Right lobe of liver (tissue), 6 donors: ENCODE results near the gene ANK2. TPM values are rescaled to one million over a fixed set of nuclear protein-coding genes. Genes with fewer than 3 reads are reported as not detected.

Experiments used
- ATAC-seq, 4 donors: fragments of 200-7000 bp; cut with Tn5 transposase; one replicate each; pipeline ENCODE4 v1.9.1; 2020; ENCODE audit warnings: mild to moderate bottlenecking in 4 of 4, moderate library complexity in 4 of 4
- DNase-seq, 3 donors: peaks; one replicate each; pipeline ENCODE4 v3.0.0-alpha.2; 2020
- H3K27ac ChIP-seq, 3 donors: fragments of 200-600 bp; one replicate each; pipeline ENCODE4 v1.8.0; 2022
- H3K27me3 ChIP-seq, 2 donors: fragments of 200-600 bp; one replicate each; pipeline ENCODE4 v1.8.0; 2022
- H3K36me3 ChIP-seq, 4 donors: fragments of 200-600 bp; sonication (generic) in 1 of 4; one replicate each; pipeline versions ENCODE4 v1.5.1 to v1.8.0; 2017 to 2022; ENCODE audit warnings: control low read depth in 1 of 4
- H3K4me1 ChIP-seq, 4 donors: fragments of 200-600 bp; sonication (generic) in 1 of 4; one replicate each; pipeline versions ENCODE4 v1.5.1 to v1.8.0; 2017 to 2022; ENCODE audit warnings: control low read depth in 1 of 4
- H3K4me3 ChIP-seq, 3 donors: fragments of 200-600 bp; one replicate each; pipeline ENCODE4 v1.8.0; 2022
- H3K9me3 ChIP-seq, 4 donors: fragments of 200-600 bp; sonication (generic) in 1 of 4; one replicate each; pipeline versions ENCODE4 v1.5.1 to v1.8.0; 2017 to 2022; ENCODE audit warnings: control low read depth in 1 of 4
- POLR2A ChIP-seq: fragments of 450-650 bp; IDR thresholded peaks from one replicate; pipeline ENCODE4 v1.6.1; 2017; ENCODE audit warnings: antibody characterized with exemption, mild to moderate bottlenecking
- WGBS: methylation state at CpG from one replicate; pipeline ENCODE4 v1.1.6; 2018; ENCODE audit warnings: low coverage, low lambda C conversion rate; ENCODE audit not compliant: insufficient coverage; ENCODE audit errors: missing lambda C conversion rate; 5-methylcytosine and 5-hydroxymethylcytosine counted together
- intact Hi-C, 2 donors: fragments of 100-400 bp; cut with DNase I; formaldehyde crosslinking; loops; one replicate each; pipeline versions ENCODE4 v1.11.2 to v1.14.1; 2022
- total RNA-seq, 6 experiments: library from RNA; depleted of rRNA in 2 of 6; stranded (reverse); fragments of >200 nt in 2 of 6; fragmentation: NEBNext Ultra II Directional in 3 of 6; extraction: Animal tissue kit (Norgen Biotek cat#: 25700) in 3 of 6; gene quantifications; one replicate each; pipeline versions ENCODE4 v1.1.0 to v1.2.4, GENCODE V29; 2016 to 2023
- TF ChIP-seq, protein P1 (sequence below), 4 donors: fragments of 200-600 bp in 3 of 4; fragments of 450-650 bp in 1 of 4; IDR thresholded peaks; one replicate each; pipeline versions ENCODE4 v1.5.1 to v1.8.0; 2016 to 2022; ENCODE audit warnings: antibody characterized with exemption in 4 of 4, mild to moderate bottlenecking in 2 of 4
- donor health status: DM: no; HTN: yes; CAD: no.
- donor health status: DM: no; HTN: no; CAD: no.
- donor health status: DM: no; HTN: no; CAD: no.
- donor health status: DM: no; HTN: yes; CAD: no.
- donor health status: DM: no; HTN: yes; CAD: no.

Gene ANK2
- total RNA-seq, 6 experiments from 2014 or later, result 0.61 to 1.7 (median 1.1) TPM

DNA sequence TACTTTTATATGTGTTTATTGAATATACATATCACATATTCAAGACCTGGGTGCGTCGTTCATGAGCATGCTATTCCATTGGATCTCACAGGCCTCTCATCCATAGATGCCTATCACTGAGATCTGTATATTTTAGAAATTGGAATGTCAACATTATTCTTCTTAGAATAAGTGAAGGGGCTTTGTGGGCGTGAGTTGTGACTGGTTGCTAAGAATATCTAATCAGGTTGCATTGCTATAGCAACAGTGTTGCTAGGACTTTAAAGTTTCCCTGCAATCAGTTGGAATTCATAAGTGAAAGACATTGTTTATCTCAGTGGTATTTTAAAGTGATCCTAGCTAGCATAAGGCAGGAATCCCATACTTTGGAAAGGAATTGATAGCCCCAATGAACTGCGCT lies 36.7 kb upstream of the ANK2 start:
- H3K4me1 ChIP-seq, result no peaks in the 10 kb centered on the region
- H3K27me3 ChIP-seq, result no peaks in the 10 kb centered on the region
- ATAC-seq, result no peak
- no peaks in the 10 kb centered on the region for H3K9me3 ChIP-seq
- 63% methylated on average over 4 of the region's 4 CpGs for WGBS
- no peak overlapping the region for H3K27ac ChIP-seq
- no peak for DNase-seq
- intact Hi-C loops, result no loop called here
- no peaks in the 10 kb centered on the region for H3K36me3 ChIP-seq
- TF ChIP-seq POLR2A, result no peak
- TF ChIP-seq, protein P1, sequence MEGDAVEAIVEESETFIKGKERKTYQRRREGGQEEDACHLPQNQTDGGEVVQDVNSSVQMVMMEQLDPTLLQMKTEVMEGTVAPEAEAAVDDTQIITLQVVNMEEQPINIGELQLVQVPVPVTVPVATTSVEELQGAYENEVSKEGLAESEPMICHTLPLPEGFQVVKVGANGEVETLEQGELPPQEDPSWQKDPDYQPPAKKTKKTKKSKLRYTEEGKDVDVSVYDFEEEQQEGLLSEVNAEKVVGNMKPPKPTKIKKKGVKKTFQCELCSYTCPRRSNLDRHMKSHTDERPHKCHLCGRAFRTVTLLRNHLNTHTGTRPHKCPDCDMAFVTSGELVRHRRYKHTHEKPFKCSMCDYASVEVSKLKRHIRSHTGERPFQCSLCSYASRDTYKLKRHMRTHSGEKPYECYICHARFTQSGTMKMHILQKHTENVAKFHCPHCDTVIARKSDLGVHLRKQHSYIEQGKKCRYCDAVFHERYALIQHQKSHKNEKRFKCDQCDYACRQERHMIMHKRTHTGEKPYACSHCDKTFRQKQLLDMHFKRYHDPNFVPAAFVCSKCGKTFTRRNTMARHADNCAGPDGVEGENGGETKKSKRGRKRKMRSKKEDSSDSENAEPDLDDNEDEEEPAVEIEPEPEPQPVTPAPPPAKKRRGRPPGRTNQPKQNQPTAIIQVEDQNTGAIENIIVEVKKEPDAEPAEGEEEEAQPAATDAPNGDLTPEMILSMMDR (IDR thresholded peaks at IDR 0.05), result no peak
- no peak overlapping the region for H3K4me3 ChIP-seq

DNA sequence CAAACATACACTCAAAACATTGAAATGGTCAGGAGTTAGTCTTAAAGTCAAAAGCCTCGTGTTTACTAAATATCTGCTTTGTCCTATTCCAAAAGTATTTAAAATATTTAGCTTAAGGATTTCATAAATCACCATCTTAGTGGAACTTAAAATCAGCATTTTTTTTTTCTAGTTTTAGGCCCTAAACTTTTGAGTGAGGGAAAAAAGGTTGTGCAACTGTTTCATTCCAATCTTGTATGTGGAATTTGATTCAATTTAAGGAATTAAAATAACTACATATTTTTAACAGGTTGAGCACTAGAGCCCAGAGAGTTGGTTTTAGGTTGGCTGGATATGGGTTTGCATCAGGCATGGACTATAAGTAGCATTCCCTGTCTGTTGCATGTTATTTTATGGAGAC lies 35.7 kb upstream of the ANK2 start:
- H3K36me3 ChIP-seq, result no peaks in the 10 kb centered on the region
- H3K4me3 ChIP-seq, result no peak overlapping the region
- no peaks in the 10 kb centered on the region for H3K27me3 ChIP-seq
- no peak overlapping the region for H3K27ac ChIP-seq
- ATAC-seq (no peak), DNase-seq (no peak)
- intact Hi-C loops, result no loop called here
- TF ChIP-seq POLR2A, result no peak
- TF ChIP-seq, protein P1 (IDR thresholded peaks at IDR 0.05), result no peak
- no peaks in the 10 kb centered on the region for H3K4me1 ChIP-seq
- no peaks in the 10 kb centered on the region for H3K9me3 ChIP-seq
- 36% methylated on average over 1 of the region's 1 CpG for WGBS

DNA sequence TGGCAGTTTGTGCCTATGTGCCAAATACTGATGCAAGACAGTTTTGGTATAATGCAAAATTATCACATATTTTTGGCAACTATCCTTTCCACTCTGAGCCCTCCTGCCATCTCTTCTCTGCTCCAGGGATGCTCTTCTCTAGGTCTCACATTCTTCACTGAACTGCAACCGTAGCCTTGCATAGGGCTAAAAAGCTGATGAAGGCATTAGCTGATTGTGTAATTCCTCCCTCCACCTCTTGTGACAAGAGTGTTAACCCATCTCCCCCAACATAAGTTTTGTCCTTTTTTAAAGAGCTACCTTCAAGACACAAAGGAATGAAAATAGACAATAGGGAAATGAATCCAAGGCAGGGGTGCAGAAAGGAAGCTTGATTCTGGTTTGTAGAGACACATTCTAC lies 33.1 kb upstream of the ANK2 start:
- H3K9me3 ChIP-seq, result no peaks in the 10 kb centered on the region
- TF ChIP-seq POLR2A, result no peak
- TF ChIP-seq, protein P1 (IDR thresholded peaks at IDR 0.05), result no peak
- 71% methylated on average over 1 of the region's 1 CpG for WGBS
- H3K4me1 ChIP-seq, result no peaks in the 10 kb centered on the region
- intact Hi-C loops, result no loop called here
- ATAC-seq (no peak), DNase-seq (no peak)
- no peak overlapping the region for H3K27ac ChIP-seq
- H3K4me3 ChIP-seq, result no peak overlapping the region
- H3K27me3 ChIP-seq, result no peaks in the 10 kb centered on the region
- H3K36me3 ChIP-seq, result no peaks in the 10 kb centered on the region

DNA sequence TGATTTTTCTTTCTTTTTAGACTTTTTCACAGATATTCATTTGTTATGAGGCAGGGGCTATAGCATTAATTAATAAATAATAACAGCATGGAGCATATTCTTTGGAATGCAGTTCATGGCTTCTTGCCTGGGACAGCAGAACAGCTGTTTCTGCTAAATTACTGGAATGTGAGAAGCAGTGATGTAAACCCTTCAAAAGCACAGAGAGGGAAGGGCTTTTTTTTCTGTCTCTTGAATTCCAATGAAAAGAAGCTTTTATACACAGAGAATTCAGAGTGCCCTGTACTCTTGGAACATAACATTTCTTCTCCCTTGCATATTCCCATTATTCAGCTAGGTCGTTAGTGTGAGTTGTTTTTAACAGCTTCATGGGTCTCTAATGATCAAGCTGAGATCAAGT lies 28.5 kb upstream of the ANK2 start:
- TF ChIP-seq, protein P1 (IDR thresholded peaks at IDR 0.05), result no peak
- TF ChIP-seq POLR2A, result no peak
- no peak overlapping the region for H3K4me3 ChIP-seq
- WGBS, result 50% methylated on average over 1 of the region's 1 CpG
- no peaks in the 10 kb centered on the region for H3K9me3 ChIP-seq
- no peak for ATAC-seq
- no peak for DNase-seq
- H3K4me1 ChIP-seq, result no peaks in the 10 kb centered on the region
- intact Hi-C loops, result no loop called here
- no peaks in the 10 kb centered on the region for H3K27me3 ChIP-seq
- H3K27ac ChIP-seq, result no peak overlapping the region
- H3K36me3 ChIP-seq, result no peaks in the 10 kb centered on the region

DNA sequence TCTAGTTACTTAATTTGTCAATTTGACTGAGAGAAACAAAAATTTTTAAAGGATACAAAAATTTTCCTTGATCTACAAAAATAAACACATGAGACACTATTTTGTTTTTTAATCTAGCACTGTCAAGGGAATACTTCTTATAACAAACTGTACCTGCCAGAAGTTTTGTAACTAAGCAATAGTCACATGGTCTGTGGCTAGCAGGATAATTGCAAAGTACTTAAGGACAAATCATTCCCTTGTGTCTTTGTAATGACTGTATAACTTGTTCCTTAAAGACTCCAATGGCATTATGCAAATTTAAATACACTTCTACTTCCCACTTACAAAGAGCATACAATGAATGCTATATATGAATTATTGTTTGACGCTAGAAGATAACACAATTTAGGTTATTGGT lies 25.1 kb upstream of the ANK2 start:
- TF ChIP-seq, protein P1 (IDR thresholded peaks at IDR 0.05), result no peak
- TF ChIP-seq POLR2A, result no peak
- WGBS, result 93% methylated on average over 1 of the region's 1 CpG
- DNase-seq (no peak), ATAC-seq (no peak)
- Histone ChIP-seq H3K4me3 (no peak overlapping the region), H3K36me3 (no peaks in the 10 kb centered on the region), H3K4me1 (peaks cover 0 to 9% (median 0%) of the 10 kb centered on the region in 4 donors), H3K27ac (no peak overlapping the region), H3K27me3 (no peaks in the 10 kb centered on the region), H3K9me3 (no peaks in the 10 kb centered on the region)
- intact Hi-C loops, result no loop called here
